ENCODE data around the gene QKI. TPM values are rescaled to one million over a fixed set of nuclear protein-coding genes. Genes with fewer than 3 reads are reported as not detected.

The QKI gene
- total RNA-seq, 3 donors from 2014 or later, result 158 to 304 (median 172) TPM

GRCh38 chr6:163439997-163440396 lies 25.5 kb downstream of the QKI start:
- Histone ChIP-seq H3K4me3 (no peak overlapping the region), H3K27ac (no peak overlapping the region), H3K9me3 (no peaks in the 10 kb centered on the region), H3K36me3 (no peaks in the 10 kb centered on the region), H3K27me3 (no peaks in the 10 kb centered on the region), H3K4me1 (peaks cover 0 to 10% of the 10 kb centered on the region in 2 donors)
- intact Hi-C loops (cut with DNase I; ENCODE audit: low total_unique reads), result no loop called here
- no peak for DNase-seq (ENCODE audit: low spot score in 2 of 2)
- TF ChIP-seq POLR2AphosphoS5 (IDR thresholded peaks at IDR 0.05) (no peak), CTCF (IDR thresholded peaks at IDR 0.05) (no peak), POLR2A (IDR thresholded peaks at IDR 0.05) (no peak)

GRCh38 chr6:163442336-163442735 lies 27.8 kb downstream of the QKI start:
- intact Hi-C loops (cut with DNase I; ENCODE audit: low total_unique reads), result no loop called here

GRCh38 chr6:163444077-163444476 lies 29.6 kb downstream of the QKI start:
- Histone ChIP-seq H3K27me3 (no peaks in the 10 kb centered on the region), H3K9me3 (no peaks in the 10 kb centered on the region), H3K36me3 (no peaks in the 10 kb centered on the region), H3K4me3 (no peak overlapping the region), H3K27ac (no peak overlapping the region), H3K4me1 (peaks cover 0 to 6% of the 10 kb centered on the region in 2 donors)
- DNase-seq (ENCODE audit: low spot score in 2 of 2), result no peak
- intact Hi-C loops (cut with DNase I; ENCODE audit: low total_unique reads), result no loop called here
- TF ChIP-seq POLR2AphosphoS5 (IDR thresholded peaks at IDR 0.05), result no peak
- no peak for TF ChIP-seq CTCF (IDR thresholded peaks at IDR 0.05)
- no peak for TF ChIP-seq POLR2A (IDR thresholded peaks at IDR 0.05)

More at GRCh38 chr6:163442336-163442735, 27.8 kb downstream of the QKI start:
- no peak overlapping the region for H3K27ac ChIP-seq
- no peaks in the 10 kb centered on the region for H3K27me3 ChIP-seq
- no peak for TF ChIP-seq POLR2AphosphoS5 (IDR thresholded peaks at IDR 0.05)
- no peak for TF ChIP-seq POLR2A (IDR thresholded peaks at IDR 0.05)
- TF ChIP-seq CTCF (IDR thresholded peaks at IDR 0.05), result no peak
- H3K36me3 ChIP-seq, result no peaks in the 10 kb centered on the region
- peaks cover 0 to 10% of the 10 kb centered on the region in 2 donors for H3K4me1 ChIP-seq
- H3K4me3 ChIP-seq, result no peak overlapping the region
- no peaks in the 10 kb centered on the region for H3K9me3 ChIP-seq
- no peak for DNase-seq (ENCODE audit: low spot score in 2 of 2)

- Histone ChIP-seq H3K4me3 (no peak overlapping the region), H3K27me3 (no peaks in the 10 kb centered on the region), H3K27ac (no peak overlapping the region), H3K36me3 (no peaks in the 10 kb centered on the region), H3K4me1 (no peaks in the 10 kb centered on the region), H3K9me3 (no peaks in the 10 kb centered on the region)
- no peak for DNase-seq (ENCODE audit: low spot score in 2 of 2)
- intact Hi-C loops (cut with DNase I; ENCODE audit: low total_unique reads), result no loop called here
- no peak for TF ChIP-seq CTCF (IDR thresholded peaks at IDR 0.05)
- TF ChIP-seq POLR2A (IDR thresholded peaks at IDR 0.05), result no peak
- TF ChIP-seq POLR2AphosphoS5 (IDR thresholded peaks at IDR 0.05), result no peak
These were observed 32.0 kb downstream of the QKI start for GRCh38 chr6:163446549-163446948.

- intact Hi-C loops (cut with DNase I; ENCODE audit: low total_unique reads), result no loop called here
- DNase-seq (ENCODE audit: low spot score in 2 of 2), result no peak
- H3K4me1 ChIP-seq, result no peaks in the 10 kb centered on the region
These were observed 34.6 kb downstream of the QKI start for GRCh38 chr6:163449076-163449475.

More at GRCh38 chr6:163449076-163449475, 34.6 kb downstream of the QKI start:
- Histone ChIP-seq H3K27me3 (no peaks in the 10 kb centered on the region), H3K9me3 (no peaks in the 10 kb centered on the region), H3K27ac (no peak overlapping the region), H3K36me3 (no peaks in the 10 kb centered on the region), H3K4me3 (no peak overlapping the region)
- TF ChIP-seq POLR2A (IDR thresholded peaks at IDR 0.05) (no peak), CTCF (IDR thresholded peaks at IDR 0.05) (no peak), POLR2AphosphoS5 (IDR thresholded peaks at IDR 0.05) (no peak)

Data from breast epithelium (tissue), 4 donors.